Mucosa of rectum (tissue), 2 donors: ENCODE data around the gene EVX1.

ENCODE experiments used
- H3K27ac ChIP-seq, 2 donors: one replicate each; pipeline ENCODE4 v1.7.0; 2013; ENCODE audit warnings: inconsistent platforms in 2 of 2, low read depth in 2 of 2, low read length in 2 of 2
- H3K27me3 ChIP-seq, 2 donors: one replicate each; pipeline ENCODE4 v1.7.0; 2013; ENCODE audit warnings: low read length in 2 of 2; ENCODE audit not compliant: control insufficient read depth in 2 of 2, insufficient read depth in 2 of 2
- H3K36me3 ChIP-seq, 2 donors: one replicate each; pipeline ENCODE4 v1.7.0; 2013; ENCODE audit warnings: low read length in 2 of 2; ENCODE audit not compliant: control insufficient read depth in 2 of 2, insufficient read depth in 2 of 2
- H3K4me1 ChIP-seq, 2 donors: one replicate each; pipeline ENCODE4 v1.7.0; 2013; ENCODE audit warnings: low read length in 2 of 2, mild to moderate bottlenecking in 1 of 2; ENCODE audit not compliant: control insufficient read depth in 2 of 2, insufficient read depth in 2 of 2
- H3K4me3 ChIP-seq, 2 donors: one replicate each; pipeline ENCODE4 v1.7.0; 2013; ENCODE audit warnings: low read length in 2 of 2
- H3K9ac ChIP-seq, 2 donors: one replicate each; pipeline ENCODE4 v1.7.0; 2013; ENCODE audit warnings: low read length in 2 of 2, low read depth in 1 of 2, mild to moderate bottlenecking in 1 of 2
- H3K9me3 ChIP-seq, 2 donors: one replicate each; pipeline ENCODE4 v1.7.0; 2013; ENCODE audit warnings: low read length in 2 of 2; ENCODE audit not compliant: control insufficient read depth in 2 of 2
- donor health status: healthy.
- donor health status: Normal muscosa, but diverticular disease.

The EVX1 gene

GRCh38 chr7:27271384-27271783 is 28.8 kb downstream of the EVX1 start:
- Histone ChIP-seq H3K27ac (no peak overlapping the region), H3K9me3 (peaks cover 0 to 2% of the 10 kb centered on the region in 2 donors), H3K9ac (no peak overlapping the region), H3K36me3 (no peaks in the 10 kb centered on the region), H3K4me1 (no peaks in the 10 kb centered on the region), H3K27me3 (no peaks in the 10 kb centered on the region), H3K4me3 (no peak overlapping the region)

GRCh38 chr7:27277628-27278027 is 35.0 kb downstream of the EVX1 start:
- Histone ChIP-seq H3K27ac (peak overlapping the region; percentile 82 to 90), H3K4me1 (peaks cover 0 to 2% of the 10 kb centered on the region in 2 donors), H3K9ac (peak overlapping the region in 1 of 2 donors; percentile 54)

DNA sequence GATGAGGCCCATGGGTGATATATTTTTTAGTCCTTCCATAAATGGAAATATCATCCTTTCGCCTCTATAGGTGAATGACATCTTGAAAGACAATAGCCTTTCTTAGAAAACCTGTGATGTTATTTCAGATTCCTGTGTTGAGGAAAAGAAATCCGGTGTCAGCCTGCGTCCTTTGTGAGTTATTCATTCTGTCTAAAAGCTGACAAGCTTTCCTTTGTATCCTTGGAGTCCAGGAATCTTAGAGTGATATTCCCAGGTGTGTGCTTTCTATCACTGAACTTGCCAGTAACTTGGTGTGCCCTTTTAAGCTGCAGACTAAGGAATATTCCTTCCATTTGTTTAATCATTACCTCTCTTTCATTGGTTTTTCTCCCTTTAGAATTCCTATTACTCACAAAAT is 41.0 kb downstream of the EVX1 start:
- H3K36me3 ChIP-seq, result no peaks in the 10 kb centered on the region

More at GRCh38 chr7:27277628-27278027, 35.0 kb downstream of the EVX1 start:
- H3K9me3 ChIP-seq, result no peaks in the 10 kb centered on the region
- H3K27me3 ChIP-seq, result no peaks in the 10 kb centered on the region
- no peaks in the 10 kb centered on the region for H3K36me3 ChIP-seq
- H3K4me3 ChIP-seq, result no peak overlapping the region

DNA sequence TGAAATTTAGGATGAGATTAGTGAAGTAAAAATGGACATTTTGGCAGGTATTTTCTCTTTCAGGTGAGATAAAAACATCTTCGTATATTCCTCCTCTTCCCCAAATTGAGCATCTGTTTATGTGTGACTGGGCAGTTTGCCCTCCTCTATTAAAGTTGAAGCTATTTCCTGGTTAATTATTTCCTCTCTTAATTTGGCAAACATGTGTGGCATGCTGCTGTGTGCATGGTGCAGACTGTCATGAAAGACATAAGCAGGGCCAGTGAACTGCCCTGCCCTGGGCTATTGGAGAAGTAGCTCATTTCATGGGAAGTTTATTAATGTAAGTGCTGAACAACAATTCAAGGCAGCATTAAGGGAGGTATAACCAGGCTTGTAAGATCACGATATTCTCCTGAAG is 52.6 kb downstream of the EVX1 start:
- Histone ChIP-seq H3K9ac (no peak overlapping the region), H3K4me1 (no peaks in the 10 kb centered on the region), H3K9me3 (no peaks in the 10 kb centered on the region), H3K27ac (no peak overlapping the region), H3K27me3 (peaks cover 0 to 2% of the 10 kb centered on the region in 2 donors), H3K36me3 (no peaks in the 10 kb centered on the region), H3K4me3 (no peak overlapping the region)

More for the DNA sequence above, 41.0 kb downstream of the EVX1 start:
- H3K4me3 ChIP-seq, result no peak overlapping the region
- H3K27ac ChIP-seq, result no peak overlapping the region
- H3K4me1 ChIP-seq, result no peaks in the 10 kb centered on the region
- H3K9me3 ChIP-seq, result no peaks in the 10 kb centered on the region
- no peaks in the 10 kb centered on the region for H3K27me3 ChIP-seq
- no peak overlapping the region for H3K9ac ChIP-seq

DNA sequence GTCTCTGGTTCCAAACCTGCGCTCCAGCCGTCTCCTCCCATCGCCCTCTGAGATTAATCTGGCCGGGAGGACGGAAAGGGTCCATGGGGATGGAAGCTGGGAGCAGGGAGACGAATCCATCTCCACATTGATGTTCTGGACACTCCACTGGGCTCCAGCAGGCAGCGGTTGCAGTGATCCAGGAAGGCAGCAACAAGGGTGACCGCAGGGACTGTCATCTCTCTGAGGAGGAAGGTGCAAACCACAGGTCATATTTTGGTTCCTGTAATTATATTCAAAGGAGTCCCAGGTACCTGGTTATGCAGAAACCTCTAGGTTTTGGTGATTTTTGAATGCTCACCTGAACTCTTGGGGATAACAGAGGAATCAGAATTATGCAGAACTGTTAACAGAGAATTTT is 54.8 kb downstream of the EVX1 start:
- no peaks in the 10 kb centered on the region for H3K4me1 ChIP-seq
- no peak overlapping the region for H3K4me3 ChIP-seq
- peaks cover 0 to 2% of the 10 kb centered on the region in 2 donors for H3K27me3 ChIP-seq
- H3K27ac ChIP-seq, result no peak overlapping the region
- no peaks in the 10 kb centered on the region for H3K9me3 ChIP-seq
- no peaks in the 10 kb centered on the region for H3K36me3 ChIP-seq
- H3K9ac ChIP-seq, result no peak overlapping the region
